Stimulated activated CD8-positive, alpha-beta memory T cell treated with anti-CD3 and anti-CD28 coated beads, Interleukin-7, amount 100 ng/mL, for 24 hours (primary cell): ENCODE data around the gene NTF3.

Source experiments
- DNase-seq: peaks from one replicate; pipeline ENCODE4 v3.0.0-alpha.2; 2020; ENCODE audit warnings: low read depth

NTF3 gene

DNA sequence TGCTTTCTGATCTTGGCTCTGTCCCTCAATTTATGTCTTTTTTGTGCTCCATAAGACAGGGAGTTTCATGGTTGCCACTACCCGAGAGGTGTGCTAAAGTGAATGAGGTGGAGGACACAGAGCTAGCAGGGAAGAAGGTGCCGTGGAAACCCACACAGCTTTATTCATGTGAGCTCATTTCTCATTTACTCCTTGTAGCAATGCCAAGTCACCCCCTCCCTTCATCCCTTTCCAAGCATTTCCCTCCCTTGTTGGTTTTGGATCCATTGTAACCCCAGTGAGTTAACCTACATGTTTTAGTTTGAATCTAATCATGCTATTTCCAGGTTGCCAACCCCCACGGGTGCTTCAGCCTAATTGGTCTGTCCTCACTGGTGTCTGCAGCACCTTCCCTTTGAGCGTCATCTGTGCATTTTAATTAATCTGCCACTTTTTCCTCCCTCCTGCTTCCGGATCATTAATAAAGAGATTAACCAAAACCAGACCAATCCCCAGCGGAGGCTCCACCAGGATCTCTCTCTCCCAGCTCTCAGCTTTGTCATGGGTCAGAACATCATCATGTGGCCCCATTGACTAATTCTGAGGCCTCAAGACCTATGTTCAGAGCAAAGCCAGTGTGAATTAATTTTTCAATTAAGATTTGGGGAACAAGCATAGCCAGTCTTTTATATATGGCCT lies 56.2 kb downstream of the NTF3 start:
- DNase-seq: no peak

DNA sequence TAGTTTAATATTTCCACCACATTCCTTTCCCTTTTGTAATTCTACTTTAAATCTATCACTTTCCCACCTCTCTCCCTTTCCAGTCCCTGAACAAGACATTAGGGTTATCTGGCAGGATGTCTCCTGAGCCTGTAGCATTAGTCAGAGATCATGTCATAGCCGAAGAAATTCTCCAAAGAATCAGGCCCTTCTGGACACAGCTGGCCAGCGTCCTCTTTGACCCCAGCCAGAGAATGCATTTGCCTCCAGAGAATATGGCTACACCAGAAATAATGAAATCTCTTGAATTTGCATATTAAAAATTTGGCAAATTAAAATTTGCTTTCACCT lies 56.7 kb downstream of the NTF3 start:
- DNase-seq: no peak

GRCh38 chr12:5489017-5489416 lies 57.1 kb downstream of the NTF3 start:
- DNase-seq: no peak

DNA sequence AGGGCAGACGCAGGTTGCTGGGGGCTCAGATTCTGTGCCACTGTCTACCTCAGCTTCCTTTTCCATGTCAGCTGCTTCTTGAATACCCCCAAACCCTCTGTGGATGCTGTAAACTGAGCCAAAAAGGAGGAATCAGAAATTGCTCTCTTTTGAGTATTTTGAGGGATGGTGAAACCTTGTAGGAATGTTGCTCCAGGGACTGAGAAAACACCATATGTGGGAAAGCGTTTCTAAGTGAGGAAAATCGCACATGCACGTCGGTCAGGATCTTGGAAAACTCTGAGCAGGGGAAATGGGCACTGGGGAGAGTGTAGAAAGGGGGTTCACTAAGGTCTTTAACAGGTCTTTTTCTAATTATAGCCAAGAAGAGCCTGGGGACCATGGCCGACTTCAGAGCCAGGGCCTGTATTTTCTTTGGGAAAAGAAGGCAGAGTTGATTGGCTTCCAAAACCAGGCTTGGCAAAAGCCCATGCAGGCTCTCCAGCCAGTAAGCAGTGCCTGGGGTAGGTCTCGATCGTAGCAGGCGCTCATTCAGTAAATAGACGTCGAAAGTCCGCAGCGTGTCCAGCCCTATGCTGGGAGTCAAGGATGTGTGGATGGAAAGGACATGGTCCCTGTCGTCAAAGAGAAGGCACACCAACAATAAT lies 58.0 kb downstream of the NTF3 start:
- DNase-seq: no peak

DNA sequence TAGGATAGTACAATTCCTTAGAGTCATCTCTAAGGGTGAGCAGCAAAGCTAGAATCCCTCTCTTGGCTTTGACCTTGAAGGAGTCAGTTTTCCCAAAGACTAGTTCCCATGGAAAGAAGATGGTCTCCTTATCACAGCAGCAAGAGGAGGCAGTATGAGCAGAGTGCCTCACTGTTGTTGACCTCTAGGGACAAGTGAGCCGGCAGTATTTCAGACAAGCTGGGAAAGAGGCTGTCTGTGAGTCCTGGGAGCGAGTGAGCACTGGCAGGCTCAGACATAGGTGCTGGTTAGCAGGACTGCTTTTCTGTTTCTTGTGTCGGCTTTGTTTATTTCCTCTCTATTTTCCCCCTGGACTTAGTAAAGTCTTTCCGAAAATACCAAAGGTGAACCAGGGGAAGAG lies 60.7 kb downstream of the NTF3 start:
- DNase-seq: no peak

- DNase-seq: no peak
These were observed 61.1 kb downstream of the NTF3 start for GRCh38 chr12:5493018-5493417.

DNA sequence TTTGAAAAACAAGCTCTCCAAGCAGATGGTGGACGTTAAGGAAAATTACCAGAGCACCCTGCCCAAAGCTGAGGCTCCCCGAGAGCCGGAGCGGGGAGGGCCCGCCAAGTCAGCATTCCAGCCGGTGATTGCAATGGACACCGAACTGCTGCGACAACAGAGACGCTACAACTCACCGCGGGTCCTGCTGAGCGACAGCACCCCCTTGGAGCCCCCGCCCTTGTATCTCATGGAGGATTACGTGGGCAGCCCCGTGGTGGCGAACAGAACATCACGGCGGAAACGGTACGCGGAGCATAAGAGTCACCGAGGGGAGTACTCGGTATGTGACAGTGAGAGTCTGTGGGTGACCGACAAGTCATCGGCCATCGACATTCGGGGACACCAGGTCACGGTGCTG lies 62.4 kb downstream of the NTF3 start:
- DNase-seq: no peak

DNA sequence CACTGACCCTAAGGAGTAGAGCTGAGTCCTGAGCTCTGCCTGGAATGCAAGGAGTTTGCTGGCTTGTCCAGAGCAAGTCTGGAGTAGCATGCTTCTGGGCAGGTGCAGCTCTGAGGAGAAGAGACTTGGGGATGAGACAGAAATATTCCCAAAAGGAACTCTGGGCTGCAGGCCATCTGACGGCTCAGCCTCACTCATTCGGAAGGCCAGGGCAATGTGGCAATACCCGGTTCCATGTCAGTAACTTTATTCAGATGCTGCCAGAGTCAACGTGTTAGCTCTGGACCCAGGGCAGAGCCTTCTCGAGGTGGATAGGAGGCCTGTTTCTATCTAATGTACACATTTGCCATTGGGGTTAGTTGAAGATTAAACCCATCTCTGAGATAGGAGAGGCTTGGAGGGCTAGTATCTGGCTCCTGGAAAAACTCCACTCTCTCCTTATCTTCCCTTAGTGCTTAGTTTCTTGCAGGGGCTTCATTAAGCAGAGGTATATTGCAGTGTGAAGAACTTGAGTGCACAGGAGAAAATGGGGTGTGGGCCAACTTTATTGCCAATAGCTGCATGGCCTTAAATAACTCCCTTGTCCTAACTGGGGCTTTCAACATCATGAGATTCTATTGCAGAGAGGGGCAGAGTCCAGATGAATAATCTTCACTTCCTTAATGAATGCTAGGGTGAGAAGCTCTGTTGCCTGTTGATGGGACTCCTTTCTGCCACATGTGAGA lies 65.6 kb downstream of the NTF3 start:
- no peak for DNase-seq

- no peak for DNase-seq
These were observed 66.2 kb downstream of the NTF3 start for GRCh38 chr12:5498076-5498475.

DNA sequence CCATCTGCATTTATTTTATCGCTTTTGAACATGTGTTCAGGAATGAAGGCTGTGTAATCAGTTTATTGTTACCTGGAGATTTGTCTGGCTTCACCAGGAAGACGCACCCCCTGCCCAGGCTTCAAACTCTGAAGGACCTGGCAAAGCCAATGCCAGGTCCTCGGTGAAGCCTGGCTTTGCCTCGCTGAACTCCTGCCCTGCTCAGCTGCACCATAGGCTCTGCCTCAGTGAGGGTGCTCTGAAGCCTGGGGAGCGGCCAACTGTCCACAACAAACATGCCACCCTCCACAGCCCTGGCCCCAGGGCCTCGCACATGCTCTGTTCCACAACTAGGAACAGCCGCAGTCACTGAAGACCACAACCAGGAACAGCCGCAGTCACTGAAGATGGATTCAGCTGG lies 66.9 kb downstream of the NTF3 start:
- no peak for DNase-seq

DNA sequence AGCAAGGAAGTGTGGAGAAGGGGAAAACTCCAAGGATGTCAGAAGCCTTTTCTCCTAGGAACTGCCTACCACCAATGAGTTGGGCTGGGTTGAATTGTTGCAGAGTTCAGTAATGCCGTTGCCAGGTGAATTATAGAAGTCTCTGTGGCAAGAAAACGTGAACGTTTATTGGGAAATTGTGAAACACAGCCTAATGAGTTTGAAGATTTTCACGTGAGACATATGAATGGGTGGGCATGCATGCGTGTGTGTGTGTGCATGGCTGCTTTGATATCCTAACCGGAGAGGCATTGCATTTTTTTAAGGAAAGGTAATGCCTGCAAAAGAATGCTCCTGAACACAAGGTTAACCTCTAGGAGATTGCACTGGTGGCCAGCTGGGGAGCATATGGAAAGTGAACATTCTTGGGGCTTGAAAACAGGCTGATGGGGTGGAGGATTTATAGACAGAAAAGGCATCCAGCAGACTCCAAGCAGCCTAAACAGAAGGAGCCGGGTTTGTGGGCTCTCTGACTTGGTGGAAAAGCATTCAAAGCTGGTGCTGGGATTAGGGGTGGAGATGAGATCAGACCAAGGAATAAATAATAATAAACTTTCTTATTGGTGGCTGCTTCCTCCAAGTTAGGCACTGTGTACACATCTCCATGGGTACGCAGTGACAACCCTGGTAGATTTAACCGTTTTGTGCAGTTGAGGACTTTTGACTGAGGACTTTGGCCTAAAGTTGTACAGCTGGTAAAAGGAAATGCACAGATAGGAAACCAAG lies 67.8 kb downstream of the NTF3 start:
- DNase-seq: no peak

GRCh38 chr12:5500331-5500659 lies 68.4 kb downstream of the NTF3 start:
- DNase-seq: no peak

DNA sequence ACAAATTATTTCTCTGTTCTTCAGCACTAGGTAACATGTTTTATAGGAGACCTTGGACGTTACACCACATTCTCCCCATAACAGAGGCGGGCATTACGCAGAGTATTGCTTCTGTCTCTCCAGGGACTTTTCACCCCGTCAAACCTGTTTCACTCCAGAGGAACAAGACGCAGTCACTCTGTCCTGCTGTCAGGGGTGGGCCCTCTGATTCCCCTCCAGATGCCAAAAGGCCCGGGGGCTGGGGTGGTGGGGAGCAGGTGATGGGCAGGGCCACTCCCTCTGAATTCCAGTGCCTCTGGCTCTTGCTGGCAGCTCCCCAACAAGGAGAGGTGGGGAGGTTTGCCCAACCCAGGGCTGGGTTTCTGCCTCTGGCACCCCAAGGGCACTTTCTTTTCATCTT lies 71.9 kb downstream of the NTF3 start:
- no peak for DNase-seq

- no peak for DNase-seq
These were observed 73.2 kb downstream of the NTF3 start for GRCh38 chr12:5505116-5505515.

DNA sequence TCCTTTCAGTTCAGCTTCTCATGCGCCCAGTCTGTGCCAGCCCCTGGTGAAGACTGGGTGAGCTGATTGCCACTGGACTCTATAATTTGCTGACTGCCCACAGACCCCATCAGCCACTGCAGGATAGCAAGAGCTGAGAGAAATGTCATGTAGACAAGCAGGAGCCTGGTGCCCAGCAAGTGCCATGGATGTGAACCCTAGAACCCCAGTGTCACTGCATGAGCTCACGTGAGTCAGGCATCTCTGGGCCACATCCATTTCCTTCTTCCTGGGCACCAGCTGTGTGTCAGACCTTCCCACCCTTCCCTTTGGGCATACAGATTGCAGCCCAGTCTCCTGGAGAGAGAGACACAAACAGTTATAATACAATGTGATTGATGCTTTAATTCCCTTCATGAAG lies 73.8 kb downstream of the NTF3 start:
- no peak for DNase-seq

- no peak for DNase-seq
These were observed 74.4 kb downstream of the NTF3 start for GRCh38 chr12:5506295-5506694.

- DNase-seq: no peak
These were observed 74.9 kb downstream of the NTF3 start for GRCh38 chr12:5506821-5507231.

DNA sequence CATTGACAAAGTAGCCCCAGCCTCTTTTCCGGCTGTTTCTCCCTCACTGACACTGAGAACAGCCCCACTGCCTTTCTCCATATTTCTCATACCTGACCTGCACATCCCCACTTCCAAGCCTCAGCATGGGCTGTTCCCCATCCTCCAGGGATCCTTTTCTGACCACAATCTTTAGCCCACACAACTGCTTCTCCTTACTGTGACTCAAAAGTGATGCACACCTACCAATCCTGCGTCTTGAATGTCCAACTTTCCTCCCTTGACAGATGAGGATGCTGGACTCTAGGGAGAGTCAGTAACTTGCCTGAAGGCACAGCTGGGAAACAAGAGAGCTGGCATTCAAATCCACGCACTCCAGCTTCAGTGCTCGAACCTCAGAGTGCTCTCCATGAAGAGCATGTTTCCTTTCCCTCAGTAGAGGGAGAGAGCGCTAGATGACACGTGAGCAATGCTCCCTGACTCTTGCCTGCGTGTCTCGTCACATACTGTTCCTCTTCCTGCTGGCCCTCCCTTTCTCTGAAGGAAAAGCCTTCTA lies 75.6 kb downstream of the NTF3 start:
- no peak for DNase-seq

DNA sequence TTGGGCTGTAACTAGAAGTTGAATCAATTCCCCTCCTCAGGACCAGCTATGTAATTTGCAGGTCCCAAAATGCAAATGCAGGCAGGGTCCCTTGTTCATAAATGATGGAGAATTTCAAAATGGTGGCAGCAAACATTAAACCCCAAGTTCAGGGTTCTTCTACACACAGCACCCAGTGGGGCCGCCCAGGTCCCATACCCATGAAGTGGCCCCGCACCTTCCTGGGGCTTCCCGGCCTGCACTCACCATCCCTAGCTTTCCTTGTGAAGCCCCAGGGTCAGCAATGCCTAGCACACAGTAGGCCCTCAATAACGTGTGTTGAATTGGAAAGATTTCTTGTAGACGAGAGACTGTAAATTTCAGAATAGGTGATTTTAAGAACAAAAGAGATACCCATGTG lies 76.0 kb downstream of the NTF3 start:
- no peak for DNase-seq

DNA sequence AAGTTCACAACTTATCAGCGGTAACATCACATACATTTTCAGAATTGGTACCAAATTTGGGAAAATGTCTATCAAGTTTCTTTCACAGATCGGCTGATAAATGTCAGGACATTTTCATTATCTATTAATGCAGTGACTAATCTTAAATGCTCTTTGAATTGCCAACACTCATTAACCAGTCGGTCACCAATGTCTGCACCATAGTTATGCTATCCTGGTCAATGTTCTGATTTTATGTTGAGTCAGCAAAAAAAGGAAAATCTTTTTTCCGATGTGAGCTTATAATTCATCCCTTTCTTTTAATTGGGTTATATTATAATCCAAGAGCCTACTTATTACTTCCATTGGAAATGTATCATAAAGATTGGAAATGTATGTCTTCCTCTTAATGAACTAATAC lies 77.2 kb downstream of the NTF3 start:
- DNase-seq: no peak

DNA sequence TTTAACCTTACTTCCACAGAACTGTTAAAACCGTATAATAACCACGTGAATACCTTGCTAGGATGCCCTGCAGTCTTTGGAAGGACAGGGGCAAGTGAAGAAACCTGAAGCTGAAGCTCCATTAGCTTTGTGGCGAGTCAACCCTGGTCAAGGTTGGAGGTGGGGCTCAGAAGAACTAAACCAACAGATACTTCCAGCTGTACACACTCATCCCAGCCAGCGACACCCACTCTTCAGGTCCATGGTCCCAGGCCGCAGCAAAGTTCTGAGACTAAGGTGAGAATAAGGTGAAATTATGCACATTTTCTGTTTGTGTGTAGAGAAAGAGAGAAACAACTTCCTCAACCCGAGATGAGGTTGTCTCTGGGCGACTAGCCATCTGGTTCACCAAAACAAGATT lies 77.6 kb downstream of the NTF3 start:
- no peak for DNase-seq

GRCh38 chr12:5510251-5510805 lies 78.4 kb downstream of the NTF3 start:
- DNase-seq: no peak

DNA sequence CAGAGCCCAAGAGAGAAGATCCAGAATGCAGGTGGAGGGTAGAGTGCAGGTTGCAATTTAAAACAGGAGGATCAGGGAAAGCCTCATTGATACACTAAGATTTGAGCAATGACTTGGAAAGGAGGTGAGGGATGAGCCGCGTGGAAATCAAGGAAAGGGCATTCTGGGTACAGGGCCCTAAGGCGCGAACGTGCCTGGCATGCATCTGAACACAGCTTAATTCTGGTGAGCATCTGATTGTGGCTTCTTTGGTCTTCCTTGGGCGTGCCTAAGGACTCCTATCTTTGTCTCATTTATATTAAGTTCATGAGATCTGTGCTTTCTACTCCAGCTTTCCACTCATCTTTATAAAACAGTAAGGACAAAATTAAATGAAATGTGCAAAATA lies 79.3 kb downstream of the NTF3 start:
- no peak for DNase-seq
